Cardiac fibroblast (primary cell): ENCODE data around the gene RARRES1.

Experiments
- DNase-seq, 2 donors: peaks; one replicate each; pipeline versions ENCODE4 v3.0.0 to v3.0.0-alpha.2; 2010; ENCODE audit warnings: low read depth in 2 of 2
- H3K4me3 ChIP-seq, 2 donors: replicated peaks in 1 of 2; 1 replicate in 1 of 2; 2 replicates in 1 of 2; pipeline ENCODE4 v1.5.1; 2011; ENCODE audit warnings: low read depth in 2 of 2, low read length in 2 of 2, mild to moderate bottlenecking in 2 of 2, moderate library complexity in 1 of 2
- CTCF ChIP-seq: IDR thresholded peaks from one replicate; pipeline ENCODE4 v1.5.1; 2011; ENCODE audit warnings: low read depth, mild to moderate bottlenecking, low read length, inconsistent platforms

RARRES1 gene

GRCh38 chr3:158649791-158650190 is 82.5 kb downstream of the RARRES1 start:
- no peak for TF ChIP-seq CTCF
- no peak overlapping the region for H3K4me3 ChIP-seq
- DNase-seq = no peak
